ENCODE data around the gene P2RX2. TPM values are rescaled to one million over a fixed set of nuclear protein-coding genes. Genes with fewer than 3 reads are reported as not detected.

The P2RX2 gene
- total RNA-seq, 1 experiment from 2014 or later: not detected

DNA sequence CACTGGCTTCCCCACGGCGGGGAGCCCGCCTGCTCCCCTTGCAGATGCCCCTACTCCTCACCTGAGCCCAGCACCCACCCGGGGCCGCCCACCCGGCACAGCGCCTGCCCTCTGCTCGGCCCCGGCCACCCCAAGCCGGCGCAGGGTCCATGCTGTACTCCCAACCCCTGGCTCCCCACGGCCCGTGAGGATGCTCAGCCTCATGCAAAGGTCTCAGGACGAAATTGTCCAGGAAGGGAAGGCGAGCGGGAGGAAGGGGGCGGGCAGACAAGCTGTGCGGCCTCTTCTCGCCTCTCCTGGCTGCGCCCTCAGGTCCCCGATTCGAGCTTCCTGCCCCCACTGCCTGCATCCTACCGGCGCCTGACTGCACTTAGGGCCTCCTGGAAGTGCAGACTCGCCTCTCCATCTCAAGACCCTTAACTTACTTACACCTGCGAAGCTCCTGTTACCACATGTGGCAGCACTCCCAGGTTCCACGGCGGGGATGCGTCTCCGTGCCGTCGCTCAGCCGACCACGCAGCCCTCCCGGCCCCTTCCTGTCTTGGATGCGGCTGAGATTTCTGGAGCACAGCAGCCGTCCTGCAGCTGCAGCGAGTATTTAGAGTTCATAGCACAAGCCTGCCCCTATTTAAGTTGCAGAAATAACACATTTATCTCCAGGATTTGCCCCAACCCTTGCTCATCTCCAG lies 26.1 kb upstream of the P2RX2 start (continued):
- TF ChIP-seq CBX3 (IDR thresholded peaks at IDR 0.05; ENCODE audit: low read depth): no peak

- Histone ChIP-seq H3K4me1 (ENCODE audit: control insufficient read depth in 1 of 2, insufficient read depth in 2 of 2, low read length in 2 of 2) (peaks cover 8 to 21% of the 10 kb centered on the region in 2 experiments), H3K79me2 (ENCODE audit: insufficient read depth, low read length) (no peaks in the 10 kb centered on the region), H3K9ac (ENCODE audit: low read length) (no peak overlapping the region), H4K20me1 (ENCODE audit: insufficient read depth) (no peaks in the 10 kb centered on the region), H3K9me3 (ENCODE audit: control insufficient read depth in 1 of 2, insufficient read depth in 1 of 2, low read depth in 1 of 2, low read length in 2 of 2) (no peaks in the 10 kb centered on the region), H3K9me2 (ENCODE audit: insufficient read depth) (no peaks in the 10 kb centered on the region), H3K27ac (ENCODE audit: low read depth, low read length) (no peak overlapping the region), H3K4me3 (replicated peaks in 1 of 2; ENCODE audit: low read depth in 1 of 2, low read length in 2 of 2) (no peak overlapping the region), H3K36me3 (ENCODE audit: control insufficient read depth in 1 of 2, insufficient read depth in 2 of 2, low read length in 2 of 2) (no peaks in the 10 kb centered on the region), H2AFZ (ENCODE audit: low read depth, low read length, poor library complexity, severe bottlenecking) (no peak overlapping the region), H3K4me2 (ENCODE audit: low read length) (peak overlapping the region; percentile 82), H3K27me3 (ENCODE audit: insufficient read depth, low read length) (no peaks in the 10 kb centered on the region)
- ATAC-seq: no peak
- ChIA-PET POLR2A (no interaction called here), CTCF (no interaction called here), RAD21 (ENCODE audit: low non-redundant PET in 1 of 2, low total read pairs in 2 of 2, uncharacterized antibody in 2 of 2, unreplicated experiment in 2 of 2) (no interaction called here)
- no peak for TF ChIP-seq REST (IDR thresholded peaks at IDR 0.05; ENCODE audit: low read depth)
- TF ChIP-seq YY1 (IDR thresholded peaks at IDR 0.05; ENCODE audit: extremely low read depth, insufficient replicate concordance, low read depth, low read length): no peak
- no peak for TF ChIP-seq SP1 (IDR thresholded peaks at IDR 0.05; ENCODE audit: low read depth)
- TF ChIP-seq POLR2A (IDR thresholded peaks at IDR 0.05; ENCODE audit: borderline replicate concordance, extremely low read depth, insufficient read depth, insufficient read length): no peak
- no peak for TF ChIP-seq FOSL1 (IDR thresholded peaks at IDR 0.05; ENCODE audit: low read depth)
- no peak for TF ChIP-seq ZFX (IDR thresholded peaks at IDR 0.05)
- no peak for TF ChIP-seq EZH2phosphoT487 (IDR thresholded peaks at IDR 0.05; ENCODE audit: borderline replicate concordance)
- TF ChIP-seq EGR1 (IDR thresholded peaks at IDR 0.05; ENCODE audit: low read depth): no peak
- TF ChIP-seq ZNF274 (IDR thresholded peaks at IDR 0.05; ENCODE audit: low read depth, low read length): no peak
- no peak for TF ChIP-seq SRF (IDR thresholded peaks at IDR 0.05; ENCODE audit: low read depth)
- no TSS peak for BruUV-seq (replicated peaks)
- no peak for DNase-seq (ENCODE audit: low read depth, low spot score)
- intact Hi-C loops (cut with micrococcal nuclease): no loop called here
Measured at GRCh38 chr12:132593071-132593470, 25.5 kb upstream of the P2RX2 start.

Measured in HCT116 (cell line).